ENCODE data around the gene PPARD.

DNA sequence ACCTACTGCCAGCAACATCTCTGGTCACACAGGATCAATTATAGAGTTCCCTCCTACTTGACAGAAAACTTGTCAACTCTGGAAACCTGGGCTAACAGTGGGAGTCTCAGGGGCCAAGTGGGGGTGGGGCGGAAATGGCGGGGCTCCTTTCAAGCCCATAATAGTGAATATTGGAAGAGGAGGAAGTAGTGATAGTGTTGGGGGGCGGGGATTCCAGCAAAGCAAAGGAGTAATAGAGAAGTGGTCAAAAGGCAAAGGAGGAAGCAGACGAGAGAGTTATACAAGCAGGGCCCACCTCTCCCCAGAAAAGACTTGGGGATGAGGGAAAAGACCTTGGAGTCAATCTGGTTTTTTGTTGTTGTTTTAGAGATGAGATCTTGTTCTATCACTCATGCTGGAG lies 42.7 kb upstream of the PPARD start:
- TF ChIP-seq POLR2A (IDR thresholded peaks at IDR 0.05): no peak
- TF ChIP-seq, protein P1, sequence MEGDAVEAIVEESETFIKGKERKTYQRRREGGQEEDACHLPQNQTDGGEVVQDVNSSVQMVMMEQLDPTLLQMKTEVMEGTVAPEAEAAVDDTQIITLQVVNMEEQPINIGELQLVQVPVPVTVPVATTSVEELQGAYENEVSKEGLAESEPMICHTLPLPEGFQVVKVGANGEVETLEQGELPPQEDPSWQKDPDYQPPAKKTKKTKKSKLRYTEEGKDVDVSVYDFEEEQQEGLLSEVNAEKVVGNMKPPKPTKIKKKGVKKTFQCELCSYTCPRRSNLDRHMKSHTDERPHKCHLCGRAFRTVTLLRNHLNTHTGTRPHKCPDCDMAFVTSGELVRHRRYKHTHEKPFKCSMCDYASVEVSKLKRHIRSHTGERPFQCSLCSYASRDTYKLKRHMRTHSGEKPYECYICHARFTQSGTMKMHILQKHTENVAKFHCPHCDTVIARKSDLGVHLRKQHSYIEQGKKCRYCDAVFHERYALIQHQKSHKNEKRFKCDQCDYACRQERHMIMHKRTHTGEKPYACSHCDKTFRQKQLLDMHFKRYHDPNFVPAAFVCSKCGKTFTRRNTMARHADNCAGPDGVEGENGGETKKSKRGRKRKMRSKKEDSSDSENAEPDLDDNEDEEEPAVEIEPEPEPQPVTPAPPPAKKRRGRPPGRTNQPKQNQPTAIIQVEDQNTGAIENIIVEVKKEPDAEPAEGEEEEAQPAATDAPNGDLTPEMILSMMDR (IDR thresholded peaks at IDR 0.05 in 4 of 5, conservative IDR thresholded peaks at IDR 0.05 in 1 of 5): no peak

Measured in gastrocnemius medialis (tissue), 4 donors.